Stimulated activated CD4-positive, alpha-beta T cell treated with anti-CD3 and anti-CD28 coated beads, Interleukin-12 subunit alpha, Interleukin-12 subunit beta, amount 100 ng/mL, for 48 hours (primary cell): ENCODE measurements around the gene LIMA1.
A peak's percentile ranks its signal among the peaks of the same experiment; 100 is the strongest.
"Not testable (repeated sequence)": the region's sequence is repeated elsewhere in the genome, so short reads cannot be mapped to it uniquely, and the experiment has no call there.

Experiments
- DNase-seq, 3 donors: peaks; one replicate each; pipeline ENCODE4 v3.0.0-alpha.2; 2020; ENCODE audit warnings: low read depth in 2 of 3, low spot score in 1 of 3

The LIMA1 gene

GRCh38 chr12:50248411-50248810, 34.9 kb downstream of the LIMA1 start:
- DNase-seq, result no peak

GRCh38 chr12:50247665-50248064, 35.7 kb downstream of the LIMA1 start:
- DNase-seq, result not testable (repeated sequence)

- peak; percentile 33 to 37 (median 34) for DNase-seq
These were observed 36.3 kb downstream of the LIMA1 start for GRCh38 chr12:50246873-50247612.

- DNase-seq, result no peak
These were observed 37.0 kb downstream of the LIMA1 start for GRCh38 chr12:50246197-50246865.

- DNase-seq, result no peak
These were observed 39.8 kb downstream of the LIMA1 start for GRCh38 chr12:50243507-50243906.

GRCh38 chr12:50242751-50243191, 40.5 kb downstream of the LIMA1 start:
- DNase-seq, result no peak

- no peak for DNase-seq
These were observed 42.1 kb downstream of the LIMA1 start for GRCh38 chr12:50241178-50241577.

GRCh38 chr12:50240792-50241114, 42.6 kb downstream of the LIMA1 start:
- DNase-seq, result no peak

- DNase-seq, result no peak
These were observed 43.1 kb downstream of the LIMA1 start for GRCh38 chr12:50240096-50240791.

- DNase-seq, result no peak
These were observed 43.9 kb downstream of the LIMA1 start for GRCh38 chr12:50239355-50239891.

- DNase-seq, result no peak
These were observed 49.0 kb downstream of the LIMA1 start for GRCh38 chr12:50234347-50234746.

GRCh38 chr12:50232771-50233209, 50.5 kb downstream of the LIMA1 start:
- no peak for DNase-seq

GRCh38 chr12:50232206-50232605, 51.1 kb downstream of the LIMA1 start:
- no peak for DNase-seq

- DNase-seq, result no peak
These were observed 52.0 kb downstream of the LIMA1 start for GRCh38 chr12:50231346-50231745.

- DNase-seq, result no peak
These were observed 53.1 kb downstream of the LIMA1 start for GRCh38 chr12:50230217-50230616.

GRCh38 chr12:50224026-50224692, 59.2 kb downstream of the LIMA1 start:
- DNase-seq, result peak in 1 of 3 donors; percentile 24

- DNase-seq, result peak in 1 of 3 donors; percentile 20
These were observed 61.0 kb downstream of the LIMA1 start for GRCh38 chr12:50222275-50222783.

- no peak for DNase-seq
These were observed 61.9 kb downstream of the LIMA1 start for GRCh38 chr12:50221228-50222008.

- DNase-seq, result peak; percentile 32 to 50 (median 44)
These were observed 62.8 kb downstream of the LIMA1 start for GRCh38 chr12:50220363-50220995.

GRCh38 chr12:50219544-50219943, 63.8 kb downstream of the LIMA1 start:
- DNase-seq, result no peak
